ENCODE data around the gene BLTP2.

BLTP2 gene

GRCh38 chr17:28598799-28599310 is 46.1 kb downstream of the BLTP2 start, which contains the start of gene SPAG5:
SPAG5 (minus strand) TSS chr17:28599025; CDS start chr17:28598946, 79 bp downstream.
- peak; percentile 95 for ATAC-seq
- TF ChIP-seq PATZ1 (CRISPR knock-in tag; IDR thresholded peaks at IDR 0.05; ENCODE audit: borderline replicate concordance): no peak
- TF ChIP-seq OSR1 (CRISPR knock-in tag; IDR thresholded peaks at IDR 0.05): no peak
- no peak for TF ChIP-seq BACH2 (CRISPR knock-in tag; IDR thresholded peaks at IDR 0.05; ENCODE audit: borderline replicate concordance)
- TF ChIP-seq CSRNP3 (CRISPR knock-in tag; IDR thresholded peaks at IDR 0.05): no peak
- no peak for TF ChIP-seq POU6F1 (CRISPR knock-in tag; IDR thresholded peaks at IDR 0.05; ENCODE audit: borderline replicate concordance, low read depth)
- no peak for TF ChIP-seq ISL1 (CRISPR knock-in tag; IDR thresholded peaks at IDR 0.05)

GRCh38 chr17:28598389-28598788 is 46.6 kb downstream of the BLTP2 start:
- no peak for TF ChIP-seq ZFP3 (CRISPR knock-in tag; IDR thresholded peaks at IDR 0.05)
- no peak for TF ChIP-seq PATZ1 (CRISPR knock-in tag; IDR thresholded peaks at IDR 0.05; ENCODE audit: borderline replicate concordance)
- TF ChIP-seq ESRRG (CRISPR knock-in tag; IDR thresholded peaks at IDR 0.05): no peak
- no peak for TF ChIP-seq CSRNP3 (CRISPR knock-in tag; IDR thresholded peaks at IDR 0.05)
- TF ChIP-seq SNAI2 (CRISPR knock-in tag; IDR thresholded peaks at IDR 0.05): no peak
- no peak for TF ChIP-seq ISL1 (CRISPR knock-in tag; IDR thresholded peaks at IDR 0.05)
- TF ChIP-seq ZNF565 (CRISPR knock-in tag; conservative IDR thresholded peaks at IDR 0.05; ENCODE audit: low read depth): no peak
- TF ChIP-seq TCF4 (CRISPR knock-in tag; IDR thresholded peaks at IDR 0.05; ENCODE audit: borderline replicate concordance): no peak
- TF ChIP-seq CSDC2 (CRISPR knock-in tag; IDR thresholded peaks at IDR 0.05): no peak
- peak; percentile 8 for ATAC-seq

- no peak for ATAC-seq
- TF ChIP-seq RARB (CRISPR knock-in tag; IDR thresholded peaks at IDR 0.05): no peak
- TF ChIP-seq ZC3H10 (CRISPR knock-in tag; IDR thresholded peaks at IDR 0.05): no peak
These were observed 47.2 kb downstream of the BLTP2 start for GRCh38 chr17:28597606-28598383.
